ENCODE measurements around the gene ITPR3.

Gene ITPR3

DNA sequence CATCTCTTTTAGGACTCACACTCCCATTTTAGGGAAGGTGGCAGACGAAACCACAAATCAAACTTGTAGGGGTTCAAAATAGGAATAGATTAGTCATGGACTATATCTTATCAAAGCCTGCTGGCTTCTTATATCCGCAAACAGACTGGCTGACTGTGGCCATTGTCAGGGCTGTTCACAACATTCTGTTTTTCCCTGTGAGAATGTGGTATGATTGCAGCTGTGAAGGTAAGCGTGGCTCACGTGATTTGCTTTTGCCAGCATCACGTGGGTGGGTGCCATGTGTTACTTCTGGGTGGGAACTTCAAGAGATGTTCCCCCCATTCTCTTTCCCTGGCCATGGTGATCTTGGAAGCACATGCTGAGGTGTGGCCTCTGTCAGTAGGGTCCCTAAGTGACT lies 119.7 kb downstream of the ITPR3 start:
- H4K20me1 ChIP-seq (ENCODE audit: insufficient read depth, low read length) = no peaks in the 10 kb centered on the region
- H3K4me3 ChIP-seq (ENCODE audit: low read depth, low read length, poor library complexity, severe bottlenecking) = no peak overlapping the region
- H2AFZ ChIP-seq (ENCODE audit: low read length) = no peak overlapping the region
- H3K4me1 ChIP-seq (ENCODE audit: insufficient read depth, low read length, severe bottlenecking) = no peaks in the 10 kb centered on the region
- no peak overlapping the region for H3K4me2 ChIP-seq (ENCODE audit: low read length)
- no peak overlapping the region for H3K27ac ChIP-seq (ENCODE audit: low read depth, low read length, poor library complexity, severe bottlenecking)
- H3K9me2 ChIP-seq (ENCODE audit: low read depth, low read length) = no peaks in the 10 kb centered on the region
- H3K9ac ChIP-seq (ENCODE audit: low read length) = no peak overlapping the region
- no peaks in the 10 kb centered on the region for H3F3A ChIP-seq (ENCODE audit: insufficient read depth, low read length)
- H3K36me3 ChIP-seq (ENCODE audit: insufficient read depth, low read length) = no peaks in the 10 kb centered on the region
- TF ChIP-seq, protein P1, sequence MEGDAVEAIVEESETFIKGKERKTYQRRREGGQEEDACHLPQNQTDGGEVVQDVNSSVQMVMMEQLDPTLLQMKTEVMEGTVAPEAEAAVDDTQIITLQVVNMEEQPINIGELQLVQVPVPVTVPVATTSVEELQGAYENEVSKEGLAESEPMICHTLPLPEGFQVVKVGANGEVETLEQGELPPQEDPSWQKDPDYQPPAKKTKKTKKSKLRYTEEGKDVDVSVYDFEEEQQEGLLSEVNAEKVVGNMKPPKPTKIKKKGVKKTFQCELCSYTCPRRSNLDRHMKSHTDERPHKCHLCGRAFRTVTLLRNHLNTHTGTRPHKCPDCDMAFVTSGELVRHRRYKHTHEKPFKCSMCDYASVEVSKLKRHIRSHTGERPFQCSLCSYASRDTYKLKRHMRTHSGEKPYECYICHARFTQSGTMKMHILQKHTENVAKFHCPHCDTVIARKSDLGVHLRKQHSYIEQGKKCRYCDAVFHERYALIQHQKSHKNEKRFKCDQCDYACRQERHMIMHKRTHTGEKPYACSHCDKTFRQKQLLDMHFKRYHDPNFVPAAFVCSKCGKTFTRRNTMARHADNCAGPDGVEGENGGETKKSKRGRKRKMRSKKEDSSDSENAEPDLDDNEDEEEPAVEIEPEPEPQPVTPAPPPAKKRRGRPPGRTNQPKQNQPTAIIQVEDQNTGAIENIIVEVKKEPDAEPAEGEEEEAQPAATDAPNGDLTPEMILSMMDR (IDR thresholded peaks at IDR 0.05; ENCODE audit: low read length) = no peak
- no peak for TF ChIP-seq EZH2 (IDR thresholded peaks at IDR 0.05; ENCODE audit: borderline replicate concordance, low read length)
- H3K79me2 ChIP-seq (ENCODE audit: insufficient read depth, low read length) = no peaks in the 10 kb centered on the region
- H3K27me3 ChIP-seq (ENCODE audit: insufficient read depth, low read length) = no peaks in the 10 kb centered on the region
- H3K9me3 ChIP-seq (ENCODE audit: low read length) = no peaks in the 10 kb centered on the region

DNA sequence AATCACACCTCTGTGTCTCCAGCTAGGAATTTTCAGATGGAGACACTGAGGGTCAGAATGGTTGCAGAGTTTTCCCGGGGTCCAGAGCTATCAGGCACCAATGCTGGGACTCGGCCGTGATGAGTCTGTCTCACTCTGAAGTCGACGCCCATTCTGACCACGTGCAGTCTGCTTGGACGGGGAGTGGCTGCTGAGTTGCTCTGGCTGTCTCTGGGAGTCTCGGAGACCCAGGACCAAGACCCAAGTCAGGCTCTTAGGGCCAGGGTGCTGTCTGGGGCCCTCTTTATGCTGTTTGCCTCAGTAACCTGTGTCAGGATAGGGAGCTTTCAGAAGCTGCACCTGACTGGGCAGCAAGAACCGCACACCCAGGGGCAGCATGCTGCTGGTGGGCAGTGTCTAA lies 121.0 kb downstream of the ITPR3 start:
- no peaks in the 10 kb centered on the region for H3K9me3 ChIP-seq (ENCODE audit: low read length)
- H3K4me2 ChIP-seq (ENCODE audit: low read length) = no peak overlapping the region
- H3K79me2 ChIP-seq (ENCODE audit: insufficient read depth, low read length) = no peaks in the 10 kb centered on the region
- H3K27me3 ChIP-seq (ENCODE audit: insufficient read depth, low read length) = no peaks in the 10 kb centered on the region
- H3K36me3 ChIP-seq (ENCODE audit: insufficient read depth, low read length) = no peaks in the 10 kb centered on the region
- H4K20me1 ChIP-seq (ENCODE audit: insufficient read depth, low read length) = no peaks in the 10 kb centered on the region
- no peaks in the 10 kb centered on the region for H3F3A ChIP-seq (ENCODE audit: insufficient read depth, low read length)
- H3K4me3 ChIP-seq (ENCODE audit: low read depth, low read length, poor library complexity, severe bottlenecking) = no peak overlapping the region
- H2AFZ ChIP-seq (ENCODE audit: low read length) = no peak overlapping the region
- no peak overlapping the region for H3K9ac ChIP-seq (ENCODE audit: low read length)
- no peaks in the 10 kb centered on the region for H3K4me1 ChIP-seq (ENCODE audit: insufficient read depth, low read length, severe bottlenecking)
- H3K9me2 ChIP-seq (ENCODE audit: low read depth, low read length) = no peaks in the 10 kb centered on the region
- TF ChIP-seq EZH2 (IDR thresholded peaks at IDR 0.05; ENCODE audit: borderline replicate concordance, low read length) = no peak
- TF ChIP-seq, protein P1 (IDR thresholded peaks at IDR 0.05; ENCODE audit: low read length) = no peak
- no peak overlapping the region for H3K27ac ChIP-seq (ENCODE audit: low read depth, low read length, poor library complexity, severe bottlenecking)

DNA sequence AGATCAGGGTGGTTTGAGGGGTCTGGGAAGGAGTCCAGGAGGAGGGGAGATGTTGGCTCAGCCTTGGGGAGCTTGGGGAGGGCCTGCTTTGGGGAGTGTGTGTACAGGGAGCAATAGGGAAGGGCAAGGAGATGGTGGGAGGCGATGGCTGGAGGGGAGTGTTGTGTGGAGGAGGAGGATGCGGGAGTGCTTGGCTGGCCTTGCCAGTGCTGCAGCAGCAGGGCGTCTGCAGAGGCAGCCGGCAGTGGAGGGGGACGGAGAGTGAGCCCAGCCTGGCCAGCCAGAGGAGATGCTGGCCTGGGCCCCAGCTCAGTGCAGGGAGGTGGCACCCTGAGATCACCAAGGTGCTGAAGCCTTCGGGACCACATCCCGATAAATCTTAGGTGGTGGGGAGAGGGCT lies 121.7 kb downstream of the ITPR3 start:
- H3K79me2 ChIP-seq (ENCODE audit: insufficient read depth, low read length) = no peaks in the 10 kb centered on the region
- H3K4me1 ChIP-seq (ENCODE audit: insufficient read depth, low read length, severe bottlenecking) = no peaks in the 10 kb centered on the region
- H3K27ac ChIP-seq (ENCODE audit: low read depth, low read length, poor library complexity, severe bottlenecking) = no peak overlapping the region
- TF ChIP-seq, protein P1 (IDR thresholded peaks at IDR 0.05; ENCODE audit: low read length) = no peak
- no peak for TF ChIP-seq EZH2 (IDR thresholded peaks at IDR 0.05; ENCODE audit: borderline replicate concordance, low read length)
- no peak overlapping the region for H3K9ac ChIP-seq (ENCODE audit: low read length)
- no peaks in the 10 kb centered on the region for H3K9me3 ChIP-seq (ENCODE audit: low read length)
- H3K9me2 ChIP-seq (ENCODE audit: low read depth, low read length) = no peaks in the 10 kb centered on the region
- H3K27me3 ChIP-seq (ENCODE audit: insufficient read depth, low read length) = peaks cover 6% of the 10 kb centered on the region; the same call in 1 of the 2 replicates
- H2AFZ ChIP-seq (ENCODE audit: low read length) = no peak overlapping the region
- H3K4me2 ChIP-seq (ENCODE audit: low read length) = no peak overlapping the region
- H3F3A ChIP-seq (ENCODE audit: insufficient read depth, low read length) = no peaks in the 10 kb centered on the region
- H3K36me3 ChIP-seq (ENCODE audit: insufficient read depth, low read length) = no peaks in the 10 kb centered on the region
- H3K4me3 ChIP-seq (ENCODE audit: low read depth, low read length, poor library complexity, severe bottlenecking) = no peak overlapping the region
- H4K20me1 ChIP-seq (ENCODE audit: insufficient read depth, low read length) = no peaks in the 10 kb centered on the region
